Gastrocnemius medialis (tissue), 4 donors: Measurements from ENCODE around the gene VAV2.

ENCODE experiments used
- CTCF ChIP-seq, 5 experiments: fragments of 450-650 bp in 3 of 5; fragments of 200-600 bp in 2 of 5; sonication (generic) in 2 of 5; IDR thresholded peaks in 4 of 5; conservative IDR thresholded peaks in 1 of 5; 1 replicate in 4 of 5; 2 replicates in 1 of 5; pipeline ENCODE4 v1.5.1; 2016 to 2019; ENCODE audit warnings: antibody characterized with exemption in 5 of 5, mild to moderate bottlenecking in 3 of 5, moderate library complexity in 3 of 5
- POLR2A ChIP-seq, 2 donors: fragments of 450-650 bp; IDR thresholded peaks; one replicate each; pipeline ENCODE4 v1.6.1; 2017; ENCODE audit warnings: antibody characterized with exemption in 2 of 2, mild to moderate bottlenecking in 2 of 2, moderate library complexity in 2 of 2

GRCh38 chr9:133758228-133758627 is 233.9 kb downstream of the VAV2 start:
- TF ChIP-seq CTCF (IDR thresholded peaks at IDR 0.05 in 4 of 5, conservative IDR thresholded peaks at IDR 0.05 in 1 of 5) = no peak
- TF ChIP-seq POLR2A (IDR thresholded peaks at IDR 0.05) = no peak
